Endothelial cell of umbilical vein (primary cell): ENCODE data around the gene PRPS1. TPM values are rescaled to one million over a fixed set of nuclear protein-coding genes. Genes with fewer than 3 reads are reported as not detected.

Source experiments
- BruUV-seq: library from RNA; stranded (reverse); fragments of 400-500 nt; replicated peaks from 2 replicates; lab custom pipeline; 2021; lab: Mats Ljungman, UMichigan
- CTCF ChIA-PET: fragments of 300-600, 350-600 bp; sonication (Branson Sonifier 250); formaldehyde crosslinking; loops from one replicate; lab custom pipeline; 2021; ENCODE audit warnings: antibody characterized with exemption, inconsistent platforms; lab: Charles Lee
- POLR2A ChIA-PET: fragments of 300-600, 350-600 bp; sonication (Branson Sonifier 250); formaldehyde crosslinking; loops from one replicate; lab custom pipeline; 2021; ENCODE audit warnings: antibody characterized with exemption, inconsistent platforms; lab: Charles Lee
- DNase-seq: peaks from one replicate; pipeline ENCODE4 v3.0.0-alpha.2; 2011; ENCODE audit warnings: low read depth, low spot score
- FAIRE-seq: peaks from 2 replicates; lab custom pipeline; 2011; peaks lifted over from hg19 to GRCh38; lab: Jason Lieb, UNC
- H2AFZ ChIP-seq: 2 replicates; pipeline ENCODE4 v1.6.0; 2012; ENCODE audit warnings: low read depth, low read length, control low read depth, inconsistent platforms
- H3K27ac ChIP-seq: 2 replicates; pipeline ENCODE4 v1.5.1; 2011; ENCODE audit warnings: low read depth, mild to moderate bottlenecking, control low read depth, low read length, moderate library complexity; ENCODE audit not compliant: insufficient read depth
- H3K27me3 ChIP-seq, 2 experiments: 2 replicates each; pipeline versions ENCODE4 v1.6.0 to v1.6.1; 2011; ENCODE audit warnings: low read length in 2 of 2, mixed read lengths in 1 of 2; ENCODE audit not compliant: control insufficient read depth in 2 of 2, insufficient read depth in 2 of 2
- H3K36me3 ChIP-seq, 2 experiments: 2 replicates in 1 of 2; 3 replicates in 1 of 2; pipeline ENCODE4 v1.5.1; 2011; ENCODE audit warnings: low read length in 2 of 2, mild to moderate bottlenecking in 1 of 2, moderate library complexity in 1 of 2; ENCODE audit not compliant: control insufficient read depth in 2 of 2, insufficient read depth in 2 of 2; ENCODE audit errors: extremely low read depth in 1 of 2
- H3K4me1 ChIP-seq: 3 replicates; pipeline ENCODE4 v1.5.1; 2011; ENCODE audit warnings: mild to moderate bottlenecking, low read length; ENCODE audit not compliant: control insufficient read depth, insufficient read depth; ENCODE audit errors: extremely low read depth
- H3K4me2 ChIP-seq: 2 replicates; pipeline ENCODE4 v1.6.1; 2011; ENCODE audit warnings: low read length, control low read depth, mixed read lengths; ENCODE audit not compliant: insufficient read depth
- H3K4me3 ChIP-seq, 3 experiments: fragments of 200-600 bp in 1 of 3; sonication (generic), shearing (Covaris generic) in 1 of 3; replicated peaks in 1 of 3; 2 replicates each; pipeline ENCODE4 v1.5.1; 2011 to 2016; ENCODE audit warnings: control low read depth in 3 of 3, low read length in 3 of 3, mild to moderate bottlenecking in 2 of 3, inconsistent platforms in 1 of 3, low read depth in 1 of 3, moderate library complexity in 1 of 3; ENCODE audit not compliant: insufficient read depth in 1 of 3
- H3K79me2 ChIP-seq: 2 replicates; pipeline ENCODE4 v1.6.0; 2012; ENCODE audit warnings: low read length, inconsistent platforms; ENCODE audit not compliant: control insufficient read depth, insufficient read depth
- H3K9ac ChIP-seq: replicated peaks from 2 replicates; pipeline ENCODE3; 2011; ENCODE audit warnings: low read length, control low read depth; ENCODE audit not compliant: insufficient read depth; ENCODE audit errors: extremely low read depth
- H3K9me1 ChIP-seq: replicated peaks from 3 replicates; pipeline ENCODE4 v1.6.0; 2011; ENCODE audit warnings: mild to moderate bottlenecking, low read length; ENCODE audit not compliant: control insufficient read depth, insufficient read depth; ENCODE audit errors: extremely low read depth
- H3K9me3 ChIP-seq: replicated peaks from 2 replicates; pipeline ENCODE4 v1.5.1; 2012; ENCODE audit warnings: low read length, inconsistent platforms; ENCODE audit not compliant: control insufficient read depth, insufficient read depth
- H4K20me1 ChIP-seq: replicated peaks from 2 replicates; pipeline ENCODE3; 2011; ENCODE audit warnings: mild to moderate bottlenecking, low read length; ENCODE audit not compliant: control insufficient read depth, insufficient read depth; ENCODE audit errors: extremely low read depth
- CTCF ChIP-seq, 2 donors: IDR thresholded peaks; 1 replicate in 1 of 2; 2 replicates in 1 of 2; pipeline ENCODE4 v1.5.1; 2011; ENCODE audit warnings: low read length in 2 of 2, mild to moderate bottlenecking in 2 of 2, moderate library complexity in 2 of 2, control low read depth in 1 of 2, inconsistent platforms in 1 of 2, low read depth in 1 of 2; ENCODE audit not compliant: insufficient read depth in 1 of 2; ENCODE audit errors: extremely low read depth in 1 of 2
- FOS ChIP-seq: IDR thresholded peaks from 2 replicates; pipeline ENCODE4 v1.6.1; 2011; ENCODE audit warnings: mild to moderate bottlenecking, low read length, moderate library complexity, borderline replicate concordance; ENCODE audit not compliant: insufficient read depth
- GATA2 ChIP-seq: IDR thresholded peaks from 2 replicates; pipeline ENCODE4 v1.7.0; 2011; ENCODE audit warnings: low read depth, mild to moderate bottlenecking, moderate library complexity, mixed read lengths, low read length; ENCODE audit not compliant: insufficient read length, insufficient read depth
- JUN ChIP-seq: IDR thresholded peaks from 2 replicates; pipeline ENCODE4 v1.6.1; 2011; ENCODE audit warnings: borderline replicate concordance, low read depth; ENCODE audit not compliant: insufficient read length, insufficient read depth
- MAX ChIP-seq: IDR thresholded peaks from 2 replicates; pipeline ENCODE4 v1.6.1; 2011; ENCODE audit not compliant: insufficient read depth, insufficient read length
- MYC ChIP-seq: IDR thresholded peaks from one replicate; pipeline ENCODE4 v1.6.1; 2011; ENCODE audit warnings: mild to moderate bottlenecking, low read depth, low read length
- POLR2A ChIP-seq: IDR thresholded peaks from 2 replicates; pipeline ENCODE4 v1.6.1; 2012; ENCODE audit warnings: low read depth, mild to moderate bottlenecking, control low read depth, low read length
- POLR2AphosphoS5 ChIP-seq: IDR thresholded peaks from 2 replicates; pipeline ENCODE4 v1.6.1; 2012; ENCODE audit warnings: low read depth, mild to moderate bottlenecking, control low read depth, low read length, moderate library complexity; ENCODE audit not compliant: insufficient read depth
- dilution Hi-C: fragments of 300-500 bp; cut with MboI; formaldehyde crosslinking; loops from one replicate; pipeline ENCODE4 v1.15.0; 2019; ENCODE audit warnings: low sequenced_read_pairs; ENCODE audit not compliant: extremely low pct_ligation_motif_present
- intact Hi-C: fragments of 100-400 bp; cut with micrococcal nuclease; formaldehyde crosslinking; loops from one replicate; pipeline ENCODE4 v1.10.0; 2022
- polyA plus RNA-seq, 4 experiments: library from polyadenylated mRNA; depleted of rRNA in 3 of 4; stranded (reverse) in 3 of 4; unstranded in 1 of 4; fragments of >200 nt; gene quantifications; 2 replicates each; pipeline versions ENCODE4 v1.2.1 to v1.2.3, GENCODE V29; 2011 to 2012; ENCODE audit warnings: missing spikeins in 1 of 4
- total RNA-seq: library from RNA; stranded (reverse); gene quantifications from 2 replicates; pipeline ENCODE4 v1.2.3, GENCODE V29; 2021

Gene PRPS1
- total and polyA plus RNA-seq, 2 donors (not counting 3 experiments of a cell fraction or from before 2014, with no cell fraction given), result 30.9 to 36.8 TPM

GRCh38 chrX:107658660-107659059, 30.4 kb downstream of the PRPS1 start:
- Histone ChIP-seq H2AFZ (no peak overlapping the region), H3K27ac (no peak overlapping the region), H3K9me1 (no peaks in the 10 kb centered on the region), H3K4me2 (no peak overlapping the region), H4K20me1 (no peaks in the 10 kb centered on the region), H3K36me3 (no peaks in the 10 kb centered on the region), H3K4me1 (peaks cover 6% of the 10 kb centered on the region), H3K27me3 (no peaks in the 10 kb centered on the region), H3K9ac (no peak overlapping the region), H3K4me3 (no peak overlapping the region), H3K79me2 (no peaks in the 10 kb centered on the region), H3K9me3 (no peaks in the 10 kb centered on the region)
- CTCF ChIA-PET, result interaction anchor here (1.8 to 5.0 kb wide), 4 partner anchors 58 to 235 kb away, joined by 13 to 109 read pairs (median 23); partner anchors contain the start of genes NCBP2L and TSC22D3
- intact Hi-C loops (loop anchor here (1.0 to 5.0 kb wide), 4 partner anchors 60 to 414 kb away; partner anchors contain the start of gene NCBP2L), dilution Hi-C loops (no loop called here)
- no peak for FAIRE-seq
- POLR2A ChIA-PET, result no interaction called here
- TF ChIP-seq FOS, result no peak
- TF ChIP-seq POLR2A, result no peak
- DNase-seq, result no peak
- BruUV-seq, result no TSS peak

- no peak for TF ChIP-seq POLR2A
- no peak for TF ChIP-seq POLR2AphosphoS5
- TF ChIP-seq MYC, result no peak
- no peak for TF ChIP-seq CTCF (IDR thresholded peaks at IDR 0.05; ENCODE audit: extremely low read depth in 1 of 2, insufficient read depth in 1 of 2, low read depth in 1 of 2, low read length in 2 of 2)
- TF ChIP-seq MAX, result no peak
- no peak for TF ChIP-seq GATA2
- no peak for TF ChIP-seq JUN
- TF ChIP-seq FOS, result no peak
- ChIA-PET POLR2A (interaction anchor here (0.9 kb wide), 1 partner anchor 57 kb away, joined by 4 read pairs; no protein-coding TSS in a partner anchor), CTCF (interaction anchor here (0.8 to 5.0 kb wide), 12 partner anchors 10 to 236 kb away, joined by 3 to 109 read pairs (median 10); partner anchors contain the start of genes NCBP2L, PRPS1 and TSC22D3)
- no peak overlapping the region for H3K4me3 ChIP-seq
- H3K9ac ChIP-seq, result no peak overlapping the region
- H3K27ac ChIP-seq, result no peak overlapping the region
- peaks cover 6% of the 10 kb centered on the region for H3K4me1 ChIP-seq
- no peak overlapping the region for H2AFZ ChIP-seq
- intact Hi-C loops, result loop anchor here (1.0 to 5.0 kb wide), 4 partner anchors 59 to 413 kb away; partner anchors contain the start of gene NCBP2L
- H3K9me1 ChIP-seq, result no peaks in the 10 kb centered on the region
- BruUV-seq, result no TSS peak
- FAIRE-seq (no peak), DNase-seq (no peak)
- no peaks in the 10 kb centered on the region for H3K27me3 ChIP-seq
- dilution Hi-C loops, result no loop called here
- no peak overlapping the region for H3K4me2 ChIP-seq
- no peaks in the 10 kb centered on the region for H3K36me3 ChIP-seq
- H3K79me2 ChIP-seq, result no peaks in the 10 kb centered on the region
- H4K20me1 ChIP-seq, result no peaks in the 10 kb centered on the region
- no peaks in the 10 kb centered on the region for H3K9me3 ChIP-seq
Observed at GRCh38 chrX:107659286-107659685, 31.0 kb downstream of the PRPS1 start.
